PFSK-1 (cell line): Measurements from ENCODE around the gene RETSAT.

Experiments used
- SIN3A ChIP-seq: IDR thresholded peaks from 2 replicates; pipeline ENCODE4 v1.6.1; 2012; ENCODE audit warnings: mild to moderate bottlenecking, low read length, moderate library complexity, borderline replicate concordance; ENCODE audit not compliant: insufficient read depth
- TAF1 ChIP-seq: IDR thresholded peaks from 2 replicates; pipeline ENCODE4 v1.6.1; 2012; ENCODE audit warnings: low read length, control low read depth, borderline replicate concordance; ENCODE audit not compliant: insufficient read depth

GRCh38 chr2:85318222-85319074 is 35.9 kb downstream of the RETSAT start:
- no peak for TF ChIP-seq TAF1
- TF ChIP-seq SIN3A: no peak
